Stimulated activated CD8-positive, alpha-beta memory T cell treated with anti-CD3 and anti-CD28 coated beads, Interleukin-7, amount 100 ng/mL, for 48 hours (primary cell): ENCODE results near the gene KCNJ6.
"Not testable (repeated sequence)": the region's sequence is repeated elsewhere in the genome, so short reads cannot be mapped to it uniquely, and the experiment has no call there.

Experiments used
- DNase-seq, 2 donors: peaks; one replicate each; pipeline ENCODE4 v3.0.0-alpha.2; 2020; ENCODE audit warnings: low read depth in 1 of 2; ENCODE audit errors: extremely low read depth in 1 of 2

Gene KCNJ6

GRCh38 chr21:37622755-37623154 is 293.5 kb downstream of the KCNJ6 start:
- no peak for DNase-seq

- no peak for DNase-seq
Measured at GRCh38 chr21:37620401-37620800, 295.9 kb downstream of the KCNJ6 start.

GRCh38 chr21:37619464-37619974 is 296.7 kb downstream of the KCNJ6 start:
- DNase-seq, result no peak

GRCh38 chr21:37618081-37618480 is 298.2 kb downstream of the KCNJ6 start:
- DNase-seq, result no peak

- DNase-seq, result no peak
Measured at GRCh38 chr21:37615962-37616361, 300.3 kb downstream of the KCNJ6 start.

GRCh38 chr21:37614351-37614875 is 301.8 kb downstream of the KCNJ6 start:
- DNase-seq, result no peak

- no peak for DNase-seq
Measured at GRCh38 chr21:37607081-37607480, 309.2 kb downstream of the KCNJ6 start.

- no peak for DNase-seq
Measured at GRCh38 chr21:37606549-37606948, 309.7 kb downstream of the KCNJ6 start.

GRCh38 chr21:37605006-37605405 is 311.3 kb downstream of the KCNJ6 start:
- no peak for DNase-seq

- no peak for DNase-seq
Measured at GRCh38 chr21:37603129-37603528, 313.1 kb downstream of the KCNJ6 start.

GRCh38 chr21:37601915-37602314 is 314.3 kb downstream of the KCNJ6 start:
- no peak for DNase-seq

GRCh38 chr21:37601027-37601426 is 315.2 kb downstream of the KCNJ6 start:
- DNase-seq, result no peak

- no peak for DNase-seq
Measured at GRCh38 chr21:37595944-37596343, 320.3 kb downstream of the KCNJ6 start.

- DNase-seq, result no peak
Measured at GRCh38 chr21:37594472-37594951, 321.7 kb downstream of the KCNJ6 start.

- no peak for DNase-seq
Measured at GRCh38 chr21:37593740-37594471, 322.4 kb downstream of the KCNJ6 start.

GRCh38 chr21:37593015-37593414 is 323.2 kb downstream of the KCNJ6 start:
- DNase-seq, result no peak

- DNase-seq, result no peak
Measured at GRCh38 chr21:37592496-37592895, 323.8 kb downstream of the KCNJ6 start.

- DNase-seq, result not testable (repeated sequence)
Measured at GRCh38 chr21:37591994-37592393, 324.3 kb downstream of the KCNJ6 start.

- not testable (repeated sequence) for DNase-seq
Measured at GRCh38 chr21:37590836-37591235, 325.4 kb downstream of the KCNJ6 start.

- not testable (repeated sequence) for DNase-seq
Measured at GRCh38 chr21:37588644-37589043, 327.6 kb downstream of the KCNJ6 start.

GRCh38 chr21:37587635-37588177 is 328.6 kb downstream of the KCNJ6 start:
- DNase-seq, result no peak

- no peak for DNase-seq
Measured at GRCh38 chr21:37587203-37587602, 329.1 kb downstream of the KCNJ6 start.
